H1 (cell line): ENCODE data around the gene CDKN1A.

ENCODE experiments used
- BACH1 ChIP-seq: IDR thresholded peaks from 2 replicates; pipeline ENCODE4 v1.6.1; 2012; ENCODE audit warnings: low read length, improper control_type of control experiment
- EP300 ChIP-seq, 2 experiments: IDR thresholded peaks; 1 replicate in 1 of 2; 2 replicates in 1 of 2; pipeline ENCODE4 v1.6.1; 2011 to 2012; ENCODE audit warnings: low read depth in 2 of 2, low read length in 2 of 2, mild to moderate bottlenecking in 2 of 2, borderline replicate concordance in 1 of 2, inconsistent platforms in 1 of 2, moderate library complexity in 1 of 2
- POLR2A ChIP-seq, 2 experiments: IDR thresholded peaks; 1 replicate in 1 of 2; 2 replicates in 1 of 2; pipeline ENCODE4 v1.6.1; 2011; ENCODE audit warnings: low read depth in 2 of 2, low read length in 2 of 2, mild to moderate bottlenecking in 2 of 2; ENCODE audit errors: control extremely low read depth in 1 of 2
- POLR2AphosphoS5 ChIP-seq: IDR thresholded peaks from 2 replicates; pipeline ENCODE4 v1.6.1; 2011; ENCODE audit warnings: low read depth, low read length
- RAD21 ChIP-seq, 2 experiments: IDR thresholded peaks in 1 of 2; conservative IDR thresholded peaks in 1 of 2; 2 replicates each; pipeline ENCODE4 v1.6.1; 2011; ENCODE audit warnings: low read depth in 2 of 2, low read length in 2 of 2, improper control_type of control experiment in 1 of 2, inconsistent platforms in 1 of 2, mild to moderate bottlenecking in 1 of 2, moderate library complexity in 1 of 2
- RBBP5 ChIP-seq: IDR thresholded peaks from 2 replicates; pipeline ENCODE4 v1.7.1; 2012; ENCODE audit warnings: low read depth, mild to moderate bottlenecking, inconsistent platforms, low read length, moderate library complexity, borderline replicate concordance
- SIN3A ChIP-seq, 2 experiments: IDR thresholded peaks in 1 of 2; conservative IDR thresholded peaks in 1 of 2; 2 replicates each; pipeline ENCODE4 v1.6.1; 2011 to 2012; ENCODE audit warnings: low read length in 2 of 2, improper control_type of control experiment in 1 of 2, low read depth in 1 of 2, mild to moderate bottlenecking in 1 of 2
- TF ChIP-seq, protein P1 (sequence below), 3 experiments: IDR thresholded peaks; 1 replicate in 2 of 3; 2 replicates in 1 of 3; pipeline versions ENCODE4 v1.5.1 to v1.6.1; 2011; ENCODE audit warnings: low read length in 3 of 3, mild to moderate bottlenecking in 3 of 3, inconsistent platforms in 2 of 3, low read depth in 1 of 3, moderate library complexity in 1 of 3; ENCODE audit not compliant: insufficient read depth in 1 of 3; ENCODE audit errors: control extremely low read depth in 1 of 3

DNA sequence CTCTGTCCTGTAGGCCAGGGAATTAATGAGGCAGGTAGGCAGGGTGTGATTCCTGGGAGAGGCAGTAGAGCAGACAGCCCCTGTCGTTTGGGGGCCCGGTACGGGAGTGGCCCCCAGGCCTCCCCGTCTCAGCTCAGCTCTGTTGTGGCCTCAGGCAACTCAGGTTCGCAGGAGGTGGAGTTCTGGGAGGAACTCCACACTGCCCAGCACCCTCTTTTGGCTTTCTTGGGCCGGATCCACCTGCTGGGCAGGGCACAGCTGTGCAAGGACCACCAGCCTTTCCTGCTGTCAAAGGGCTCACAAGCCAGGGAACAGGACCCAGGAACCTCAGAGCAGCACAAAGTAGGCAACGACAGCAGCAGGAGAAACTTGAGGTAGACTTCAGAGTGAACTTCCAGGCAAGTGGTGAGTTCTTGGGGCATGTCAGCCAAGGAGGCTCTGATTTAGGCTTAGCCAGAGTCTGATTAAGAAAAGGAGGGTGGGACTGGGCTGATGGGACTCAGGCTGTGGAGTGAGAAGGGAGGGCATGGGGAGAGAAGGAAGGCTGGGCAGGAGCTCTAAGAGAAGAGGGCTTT, 56.1 kb downstream of the CDKN1A start:
- TF ChIP-seq, protein P1, sequence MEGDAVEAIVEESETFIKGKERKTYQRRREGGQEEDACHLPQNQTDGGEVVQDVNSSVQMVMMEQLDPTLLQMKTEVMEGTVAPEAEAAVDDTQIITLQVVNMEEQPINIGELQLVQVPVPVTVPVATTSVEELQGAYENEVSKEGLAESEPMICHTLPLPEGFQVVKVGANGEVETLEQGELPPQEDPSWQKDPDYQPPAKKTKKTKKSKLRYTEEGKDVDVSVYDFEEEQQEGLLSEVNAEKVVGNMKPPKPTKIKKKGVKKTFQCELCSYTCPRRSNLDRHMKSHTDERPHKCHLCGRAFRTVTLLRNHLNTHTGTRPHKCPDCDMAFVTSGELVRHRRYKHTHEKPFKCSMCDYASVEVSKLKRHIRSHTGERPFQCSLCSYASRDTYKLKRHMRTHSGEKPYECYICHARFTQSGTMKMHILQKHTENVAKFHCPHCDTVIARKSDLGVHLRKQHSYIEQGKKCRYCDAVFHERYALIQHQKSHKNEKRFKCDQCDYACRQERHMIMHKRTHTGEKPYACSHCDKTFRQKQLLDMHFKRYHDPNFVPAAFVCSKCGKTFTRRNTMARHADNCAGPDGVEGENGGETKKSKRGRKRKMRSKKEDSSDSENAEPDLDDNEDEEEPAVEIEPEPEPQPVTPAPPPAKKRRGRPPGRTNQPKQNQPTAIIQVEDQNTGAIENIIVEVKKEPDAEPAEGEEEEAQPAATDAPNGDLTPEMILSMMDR (IDR thresholded peaks at IDR 0.05; ENCODE audit: control extremely low read depth in 1 of 3, insufficient read depth in 1 of 3, low read depth in 1 of 3, low read length in 3 of 3): no peak
- TF ChIP-seq BACH1 (no peak), SIN3A (conservative IDR thresholded peaks at IDR 0.05 in 1 of 2, IDR thresholded peaks at IDR 0.05 in 1 of 2; ENCODE audit: low read depth in 1 of 2, low read length in 2 of 2) (no peak), POLR2AphosphoS5 (no peak), RAD21 (IDR thresholded peaks at IDR 0.05 in 1 of 2, conservative IDR thresholded peaks at IDR 0.05 in 1 of 2; ENCODE audit: low read depth in 2 of 2, low read length in 2 of 2) (no peak), POLR2A (IDR thresholded peaks at IDR 0.05; ENCODE audit: control extremely low read depth in 1 of 2, low read depth in 2 of 2, low read length in 2 of 2) (no peak), RBBP5 (no peak), EP300 (IDR thresholded peaks at IDR 0.05; ENCODE audit: borderline replicate concordance in 1 of 2, low read depth in 2 of 2, low read length in 2 of 2) (no peak)
